Naive thymus-derived CD4-positive, alpha-beta T cell (primary cell): ENCODE measurements around the gene MPRIP. TPM values are rescaled to one million over a fixed set of nuclear protein-coding genes. Genes with fewer than 3 reads are reported as not detected.
A peak's percentile ranks its signal among the peaks of the same experiment; 100 is the strongest.
"Not testable (repeated sequence)": the region's sequence is repeated elsewhere in the genome, so short reads cannot be mapped to it uniquely, and the experiment has no call there.

ENCODE experiments used
- ATAC-seq: fragments of 150-1000 bp; cut with Tn5 transposase; 2 replicates; pipeline ENCODE4 v1.10.0; 2021; ENCODE audit warnings: mild to moderate bottlenecking, moderate library complexity
- CTCF ChIA-PET: fragments of 350-600 bp; sonication (Branson Sonifier 250); formaldehyde crosslinking; loops from one replicate; lab custom pipeline; 2021; ENCODE audit warnings: antibody characterized with exemption; lab: Charles Lee
- POLR2A ChIA-PET: fragments of 350-600 bp; sonication (Branson Sonifier 250); formaldehyde crosslinking; loops from one replicate; lab custom pipeline; 2021; ENCODE audit warnings: antibody characterized with exemption, inconsistent platforms; lab: Charles Lee
- DNase-seq, 9 donors: peaks; one replicate each; pipeline versions ENCODE4 v3.0.0 to v3.0.0-alpha.2; 2020 to 2022; ENCODE audit warnings: mixed read lengths in 1 of 9
- H3K27ac ChIP-seq: one replicate; pipeline ENCODE4 v1.7.0; 2013; ENCODE audit warnings: mild to moderate bottlenecking, low read depth, low read length, moderate library complexity
- H3K27me3 ChIP-seq, 2 donors: one replicate each; pipeline ENCODE4 v1.7.0; 2013; ENCODE audit warnings: low read length in 2 of 2, mild to moderate bottlenecking in 2 of 2, moderate library complexity in 2 of 2; ENCODE audit not compliant: control insufficient read depth in 2 of 2, insufficient read depth in 2 of 2
- H3K36me3 ChIP-seq, 3 experiments: 1 replicate in 2 of 3; 2 replicates in 1 of 3; pipeline ENCODE4 v1.7.0; 2013; ENCODE audit warnings: low read length in 3 of 3, mild to moderate bottlenecking in 3 of 3, moderate library complexity in 1 of 3; ENCODE audit not compliant: insufficient read depth in 3 of 3, control insufficient read depth in 2 of 3
- H3K4me1 ChIP-seq, 2 donors: one replicate each; pipeline ENCODE4 v1.7.0; 2013; ENCODE audit warnings: low read length in 2 of 2, mild to moderate bottlenecking in 2 of 2, moderate library complexity in 1 of 2; ENCODE audit not compliant: control insufficient read depth in 2 of 2, insufficient read depth in 2 of 2
- H3K4me3 ChIP-seq: 2 replicates; pipeline ENCODE4 v1.7.0; 2013; ENCODE audit warnings: mild to moderate bottlenecking, low read length
- H3K9me3 ChIP-seq, 3 experiments: 1 replicate in 2 of 3; 2 replicates in 1 of 3; pipeline ENCODE4 v1.7.0; 2013; ENCODE audit warnings: low read length in 3 of 3; ENCODE audit not compliant: control insufficient read depth in 2 of 3
- H3K27ac Mint-ChIP-seq, 9 donors: one replicate each; pipeline ENCODE4 v1.8.0; 2020 to 2022; ENCODE audit warnings: mixed read lengths in 9 of 9, mild to moderate bottlenecking in 8 of 9, moderate library complexity in 5 of 9, inconsistent platforms in 2 of 9
- H3K27me3 Mint-ChIP-seq, 5 donors: one replicate each; pipeline ENCODE4 v1.8.0; 2021 to 2022; ENCODE audit warnings: mixed read lengths in 5 of 5, mild to moderate bottlenecking in 1 of 5
- H3K36me3 Mint-ChIP-seq, 5 donors: one replicate each; pipeline ENCODE4 v1.8.0; 2020 to 2022; ENCODE audit warnings: mixed read lengths in 5 of 5, mild to moderate bottlenecking in 3 of 5, inconsistent platforms in 1 of 5
- H3K4me1 Mint-ChIP-seq, 7 donors: one replicate each; pipeline ENCODE4 v1.8.0; 2020 to 2022; ENCODE audit warnings: mixed read lengths in 7 of 7, mild to moderate bottlenecking in 3 of 7, inconsistent platforms in 1 of 7
- H3K4me3 Mint-ChIP-seq, 10 donors: one replicate each; pipeline ENCODE4 v1.8.0; 2020 to 2022; ENCODE audit warnings: mild to moderate bottlenecking in 10 of 10, mixed read lengths in 10 of 10, moderate library complexity in 6 of 10, inconsistent platforms in 2 of 10
- H3K9me3 Mint-ChIP-seq, 11 donors: one replicate each; pipeline ENCODE4 v1.8.0; 2020 to 2022; ENCODE audit warnings: mixed read lengths in 11 of 11, mild to moderate bottlenecking in 4 of 11, inconsistent platforms in 1 of 11, moderate library complexity in 1 of 11
- intact Hi-C, 2 donors: fragments of 100-400 bp; cut with micrococcal nuclease; formaldehyde crosslinking; loops; one replicate each; pipeline ENCODE4 v1.15.1; 2023
- polyA plus RNA-seq, 2 donors: library from polyadenylated mRNA; unstranded; fragments of 300-500 nt; fragmentation: Illumina TruSeq; gene quantifications; one replicate each; pipeline ENCODE4 v1.2.3, GENCODE V29; 2021
- total RNA-seq, 6 experiments: library from RNA in 5 of 6; stranded (reverse) in 5 of 6; gene quantifications; 1 replicate in 5 of 6; 2 replicates in 1 of 6; pipeline ENCODE4 v1.2.3 and lab custom pipeline; 2021 to 2026

MPRIP gene
- total and polyA plus RNA-seq, 7 experiments from 2014 or later = 18.6 to 259 (median 196) TPM

DNA sequence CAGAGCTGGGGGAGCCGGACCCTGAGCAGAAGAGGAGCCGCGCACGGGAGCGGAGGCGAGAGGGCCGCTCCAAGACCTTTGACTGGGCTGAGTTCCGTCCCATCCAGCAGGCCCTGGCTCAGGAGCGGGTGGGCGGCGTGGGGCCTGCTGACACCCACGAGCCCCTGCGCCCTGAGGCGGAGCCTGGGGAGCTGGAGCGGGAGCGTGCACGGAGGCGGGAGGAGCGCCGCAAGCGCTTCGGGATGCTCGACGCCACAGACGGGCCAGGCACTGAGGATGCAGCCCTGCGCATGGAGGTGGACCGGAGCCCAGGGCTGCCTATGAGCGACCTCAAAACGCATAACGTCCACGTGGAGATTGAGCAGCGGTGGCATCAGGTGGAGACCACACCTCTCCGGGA, 116.2 kb downstream of the MPRIP start:
- H3K9me3 Mint-ChIP-seq, H3K27me3 Mint-ChIP-seq, H3K27ac Mint-ChIP-seq, H3K9me3 ChIP-seq, H3K27ac ChIP-seq, ATAC-seq, H3K4me3 Mint-ChIP-seq, H3K27me3 ChIP-seq, CTCF ChIA-PET, DNase-seq, H3K4me3 ChIP-seq: not testable (repeated sequence)
- POLR2A ChIA-PET = interaction anchor here (1.7 kb wide), 1 partner anchor 20 kb away, joined by 3 read pairs; no protein-coding TSS in a partner anchor
- peaks cover 19 to 30% (median 24%) of the 10 kb centered on the region in 7 donors for H3K4me1 Mint-ChIP-seq
- Histone ChIP-seq H3K4me1 (peaks cover 9 to 24% of the 10 kb centered on the region in 2 donors), H3K36me3 (peaks cover 20 to 94% (median 21%) of the 10 kb centered on the region in 3 experiments)
- H3K36me3 Mint-ChIP-seq = peaks cover 14 to 55% (median 19%) of the 10 kb centered on the region in 5 donors
- intact Hi-C loops = loop anchor here in 1 of 2 donors (10.0 kb wide), 1 partner anchor 46 kb away; the partner anchor contains the start of gene PLD6

- Histone ChIP-seq H3K9me3 (no peaks in the 10 kb centered on the region), H3K27me3 (no peaks in the 10 kb centered on the region), H3K27ac (no peak overlapping the region), H3K36me3 (peaks cover 20 to 93% (median 26%) of the 10 kb centered on the region in 3 experiments), H3K4me1 (peaks cover 2 to 13% of the 10 kb centered on the region in 2 donors), H3K4me3 (no peak overlapping the region)
- Mint-ChIP-seq H3K4me1 (peaks cover 13 to 21% (median 17%) of the 10 kb centered on the region in 7 donors), H3K36me3 (peaks cover 14 to 55% (median 18%) of the 10 kb centered on the region in 5 donors), H3K27me3 (no peaks in the 10 kb centered on the region), H3K27ac (peak overlapping the region in 1 of 9 donors; percentile 15), H3K9me3 (no peaks in the 10 kb centered on the region), H3K4me3 (no peak overlapping the region)
- DNase-seq (no peak), ATAC-seq (no peak)
- intact Hi-C loops = loop anchor here in 1 of 2 donors (10.0 kb wide), 1 partner anchor 45 kb away; the partner anchor contains the start of gene PLD6
- ChIA-PET POLR2A (interaction anchor here (1.1 to 1.7 kb wide), 4 partner anchors 9 to 51 kb away, joined by 3 to 4 read pairs (median 4); no protein-coding TSS in a partner anchor), CTCF (no interaction called here)
Measured at GRCh38 chr17:17159571-17159970, 117.3 kb downstream of the MPRIP start.

DNA sequence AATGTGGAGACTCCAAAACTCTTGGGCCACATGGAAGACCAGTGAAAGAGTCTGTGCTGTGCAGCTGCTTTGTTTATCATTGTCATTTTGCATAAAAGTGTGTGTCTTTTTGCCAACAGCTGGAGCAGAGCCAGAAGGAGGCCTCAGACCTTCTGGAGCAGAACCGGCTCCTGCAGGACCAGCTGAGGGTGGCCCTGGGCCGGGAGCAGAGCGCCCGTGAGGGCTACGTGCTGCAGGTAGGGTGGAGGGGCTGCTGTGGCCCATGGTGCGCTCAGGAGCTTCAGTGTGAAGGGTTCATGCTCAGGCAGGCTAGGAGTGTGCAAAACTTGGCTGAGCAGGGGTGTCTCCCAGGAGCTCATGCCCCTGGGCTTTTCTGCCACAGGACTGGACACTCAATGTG, 118.9 kb downstream of the MPRIP start:
- H3K4me1 Mint-ChIP-seq = peaks cover 4 to 10% (median 6%) of the 10 kb centered on the region in 7 donors
- Histone ChIP-seq H3K36me3 (peaks cover 13 to 96% (median 27%) of the 10 kb centered on the region in 3 experiments), H3K27me3 (no peaks in the 10 kb centered on the region), H3K4me3 (no peak overlapping the region), H3K4me1 (peaks cover 0 to under 1% of the 10 kb centered on the region in 2 donors), H3K9me3 (no peaks in the 10 kb centered on the region), H3K27ac (no peak overlapping the region)
- H3K9me3 Mint-ChIP-seq = no peaks in the 10 kb centered on the region
- intact Hi-C loops = no loop called here
- H3K27me3 Mint-ChIP-seq = no peaks in the 10 kb centered on the region
- POLR2A ChIA-PET = no interaction called here
- peaks cover 10 to 59% (median 20%) of the 10 kb centered on the region in 5 donors for H3K36me3 Mint-ChIP-seq
- no peak for DNase-seq
- CTCF ChIA-PET = interaction anchor here (1.2 kb wide), 2 partner anchors 23 to 28 kb away, joined by 3 read pairs; no protein-coding TSS in a partner anchor
- ATAC-seq = no peak
- peak overlapping the region in 3 of 9 donors; percentile 22 to 32 (median 28) for H3K27ac Mint-ChIP-seq
- H3K4me3 Mint-ChIP-seq = no peak overlapping the region

GRCh38 chr17:17161759-17162158, 119.5 kb downstream of the MPRIP start:
- Mint-ChIP-seq H3K27ac (peak overlapping the region in 4 of 9 donors; percentile 22 to 62 (median 28)), H3K4me1 (peaks cover 3 to 10% (median 6%) of the 10 kb centered on the region in 7 donors), H3K36me3 (peaks cover 10 to 60% (median 20%) of the 10 kb centered on the region in 5 donors), H3K9me3 (no peaks in the 10 kb centered on the region), H3K4me3 (peak overlapping the region in 1 of 10 donors; percentile 42), H3K27me3 (no peaks in the 10 kb centered on the region)
- CTCF ChIA-PET = no interaction called here
- POLR2A ChIA-PET = no interaction called here
- Histone ChIP-seq H3K27me3 (no peaks in the 10 kb centered on the region), H3K4me1 (no peaks in the 10 kb centered on the region), H3K4me3 (no peak overlapping the region), H3K36me3 (peaks cover 12 to 96% (median 27%) of the 10 kb centered on the region in 3 experiments), H3K27ac (no peak overlapping the region), H3K9me3 (no peaks in the 10 kb centered on the region)
- DNase-seq (no peak), ATAC-seq (no peak)
- intact Hi-C loops = no loop called here

DNA sequence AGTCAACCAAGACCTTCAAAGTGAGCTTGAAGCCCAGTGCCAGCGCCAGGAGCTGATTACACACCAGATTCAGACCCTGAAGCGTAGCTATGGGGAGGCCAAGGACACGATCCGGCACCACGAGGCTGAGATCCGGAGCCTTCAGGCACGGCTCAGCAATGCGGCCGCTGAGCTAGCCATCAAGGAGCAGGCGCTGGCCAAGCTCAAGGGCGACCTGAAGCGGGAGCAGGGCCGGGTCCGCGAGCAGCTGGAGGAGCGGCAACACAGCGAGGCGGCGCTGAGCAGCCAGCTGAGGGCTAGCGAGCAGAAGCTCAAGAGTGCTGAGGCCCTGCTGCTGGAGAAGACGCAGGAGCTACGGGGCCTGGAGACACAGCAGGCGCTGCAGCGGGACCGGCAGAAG, 121.9 kb downstream of the MPRIP start:
- H3K36me3 Mint-ChIP-seq = peaks cover 21 to 66% (median 27%) of the 10 kb centered on the region in 5 donors
- no peaks in the 10 kb centered on the region for H3K9me3 Mint-ChIP-seq

GRCh38 chr17:17164676-17165075, 122.4 kb downstream of the MPRIP start:
- no peak for ATAC-seq
- Histone ChIP-seq H3K27ac (no peak overlapping the region), H3K4me3 (no peak overlapping the region), H3K27me3 (no peaks in the 10 kb centered on the region), H3K9me3 (no peaks in the 10 kb centered on the region), H3K4me1 (peaks cover 0 to 5% of the 10 kb centered on the region in 2 donors), H3K36me3 (peaks cover 12 to 94% (median 23%) of the 10 kb centered on the region in 3 experiments)
- H3K27ac Mint-ChIP-seq = peak overlapping the region in 5 of 9 donors; percentile 29 to 78 (median 66)
- CTCF ChIA-PET = interaction anchor here (0.6 kb wide), 1 partner anchor 97 kb away, joined by 6 read pairs; no protein-coding TSS in a partner anchor
- POLR2A ChIA-PET = interaction anchor here (1.1 to 2.0 kb wide), 3 partner anchors 13 to 55 kb away, joined by 3 to 6 read pairs (median 3); no protein-coding TSS in a partner anchor
- H3K4me3 Mint-ChIP-seq = no peak overlapping the region
- H3K4me1 Mint-ChIP-seq = peaks cover 8 to 31% (median 17%) of the 10 kb centered on the region in 7 donors
- no peaks in the 10 kb centered on the region for H3K9me3 Mint-ChIP-seq
- H3K27me3 Mint-ChIP-seq = no peaks in the 10 kb centered on the region
- intact Hi-C loops = no loop called here
- no peak for DNase-seq
- peaks cover 18 to 62% (median 23%) of the 10 kb centered on the region in 5 donors for H3K36me3 Mint-ChIP-seq

More for the DNA sequence above, 121.9 kb downstream of the MPRIP start:
- DNase-seq (no peak), ATAC-seq (no peak)
- peaks cover 5 to 28% (median 15%) of the 10 kb centered on the region in 7 donors for H3K4me1 Mint-ChIP-seq
- Histone ChIP-seq H3K4me3 (no peak overlapping the region), H3K9me3 (no peaks in the 10 kb centered on the region), H3K4me1 (peaks cover 0 to 4% of the 10 kb centered on the region in 2 donors), H3K27me3 (no peaks in the 10 kb centered on the region), H3K27ac (no peak overlapping the region), H3K36me3 (peaks cover 12 to 98% (median 23%) of the 10 kb centered on the region in 3 experiments)
- CTCF ChIA-PET = interaction anchor here (0.6 to 0.7 kb wide), 3 partner anchors 72 to 869 kb away, joined by 3 to 6 read pairs (median 5); no protein-coding TSS in a partner anchor
- no peaks in the 10 kb centered on the region for H3K27me3 Mint-ChIP-seq
- no peak overlapping the region for H3K27ac Mint-ChIP-seq
- POLR2A ChIA-PET = interaction anchor here (0.8 to 2.0 kb wide), 5 partner anchors 8 to 164 kb away, joined by 3 to 6 read pairs (median 3); no protein-coding TSS in a partner anchor
- intact Hi-C loops = no loop called here
- no peak overlapping the region for H3K4me3 Mint-ChIP-seq
